GM12872 (cell line): ENCODE measurements around the gene ABCC3.

ENCODE experiments used
- TF ChIP-seq, protein P1 (sequence below): IDR thresholded peaks from 3 replicates; pipeline ENCODE4 v1.5.1; 2011; ENCODE audit warnings: low read depth, mild to moderate bottlenecking, low read length, moderate library complexity; ENCODE audit not compliant: insufficient read depth

The ABCC3 gene

DNA sequence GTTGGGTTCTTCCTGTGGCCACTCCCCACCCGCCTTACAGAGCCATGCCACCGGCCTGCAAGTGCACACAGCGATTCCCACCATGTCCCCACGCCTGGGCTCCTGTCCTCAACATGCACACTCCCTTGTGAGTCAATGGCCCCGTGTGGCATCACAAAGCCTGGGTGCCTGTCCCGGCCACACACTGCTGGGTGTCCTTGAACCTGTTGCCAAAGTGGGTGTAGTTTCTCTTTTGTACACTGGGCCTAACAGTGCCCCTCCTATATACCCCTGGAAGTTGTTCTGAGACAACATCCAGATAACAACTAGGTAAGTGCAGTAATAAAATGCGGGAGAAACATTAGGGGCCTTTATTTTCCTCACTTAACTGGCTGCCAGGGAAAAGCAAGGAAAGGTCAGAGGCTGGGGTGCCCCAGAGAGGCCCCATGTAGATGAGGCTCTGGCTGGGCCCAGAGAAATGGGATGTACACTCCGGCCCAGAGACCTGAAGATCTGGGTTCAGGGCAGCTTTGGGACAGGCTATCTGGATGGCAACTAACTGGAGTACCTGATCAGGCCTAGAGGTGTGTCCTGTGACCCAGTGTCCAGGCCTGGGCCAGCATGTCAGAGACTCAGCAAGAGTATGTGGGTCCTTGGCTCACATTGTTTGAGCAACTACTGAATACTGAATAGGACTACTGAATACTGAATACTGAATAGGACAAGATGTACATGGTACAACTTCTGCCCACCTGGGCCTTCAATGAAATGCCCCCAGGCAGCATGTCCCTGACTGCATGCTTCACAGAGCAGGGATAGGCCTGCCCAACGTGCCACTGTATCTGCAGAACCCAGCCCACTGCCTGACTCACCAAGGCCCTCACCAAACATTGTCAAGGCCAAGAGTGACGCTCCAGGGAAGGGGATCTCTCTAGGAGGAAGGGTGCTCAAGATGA is 8.3 kb downstream of the ABCC3 start:
- TF ChIP-seq, protein P1, sequence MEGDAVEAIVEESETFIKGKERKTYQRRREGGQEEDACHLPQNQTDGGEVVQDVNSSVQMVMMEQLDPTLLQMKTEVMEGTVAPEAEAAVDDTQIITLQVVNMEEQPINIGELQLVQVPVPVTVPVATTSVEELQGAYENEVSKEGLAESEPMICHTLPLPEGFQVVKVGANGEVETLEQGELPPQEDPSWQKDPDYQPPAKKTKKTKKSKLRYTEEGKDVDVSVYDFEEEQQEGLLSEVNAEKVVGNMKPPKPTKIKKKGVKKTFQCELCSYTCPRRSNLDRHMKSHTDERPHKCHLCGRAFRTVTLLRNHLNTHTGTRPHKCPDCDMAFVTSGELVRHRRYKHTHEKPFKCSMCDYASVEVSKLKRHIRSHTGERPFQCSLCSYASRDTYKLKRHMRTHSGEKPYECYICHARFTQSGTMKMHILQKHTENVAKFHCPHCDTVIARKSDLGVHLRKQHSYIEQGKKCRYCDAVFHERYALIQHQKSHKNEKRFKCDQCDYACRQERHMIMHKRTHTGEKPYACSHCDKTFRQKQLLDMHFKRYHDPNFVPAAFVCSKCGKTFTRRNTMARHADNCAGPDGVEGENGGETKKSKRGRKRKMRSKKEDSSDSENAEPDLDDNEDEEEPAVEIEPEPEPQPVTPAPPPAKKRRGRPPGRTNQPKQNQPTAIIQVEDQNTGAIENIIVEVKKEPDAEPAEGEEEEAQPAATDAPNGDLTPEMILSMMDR, result no peak

DNA sequence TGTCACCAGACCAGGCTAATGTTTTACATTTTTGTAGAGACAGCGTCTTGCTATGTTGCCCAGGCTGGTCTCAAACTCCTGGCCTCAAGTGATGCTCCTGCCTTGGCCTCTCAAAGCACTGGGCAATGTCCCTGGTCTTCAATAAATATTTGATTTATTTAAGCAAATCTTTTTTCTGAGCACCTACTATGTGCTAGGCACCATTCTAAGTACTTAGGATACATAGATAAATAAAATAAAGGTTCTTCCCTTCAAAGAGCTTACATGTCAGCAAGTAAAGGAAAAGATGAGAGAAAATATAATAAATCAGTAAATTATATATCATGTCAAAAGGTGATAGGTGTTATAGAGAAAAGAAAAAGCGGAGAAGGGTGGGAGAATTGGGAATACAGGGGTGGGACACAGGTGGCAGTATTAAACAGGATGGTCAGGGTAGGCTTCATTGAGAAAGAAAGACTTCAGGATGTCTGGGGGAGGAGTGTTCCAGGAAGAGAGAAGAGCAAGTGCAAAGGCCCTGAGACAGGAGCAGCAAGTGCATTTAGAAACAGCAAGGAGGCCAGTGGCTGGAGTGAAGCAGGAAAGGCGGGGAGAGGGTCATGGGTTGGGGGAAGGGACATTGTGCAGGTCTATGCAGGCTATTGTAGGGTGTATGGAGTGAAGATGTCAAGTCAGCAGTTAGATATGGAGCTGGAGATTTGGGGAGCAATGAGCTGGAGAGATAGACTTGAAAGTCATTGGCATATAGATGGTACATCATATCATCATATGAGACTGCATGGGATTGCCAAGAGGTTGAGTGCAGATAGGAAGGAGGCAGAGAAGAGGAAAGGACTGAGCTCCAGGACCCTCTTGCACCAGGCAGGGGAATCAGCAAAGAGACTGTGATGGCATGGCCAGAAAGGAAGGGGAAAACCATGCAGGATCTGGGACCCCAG is 11.3 kb downstream of the ABCC3 start:
- TF ChIP-seq, protein P1, result no peak

DNA sequence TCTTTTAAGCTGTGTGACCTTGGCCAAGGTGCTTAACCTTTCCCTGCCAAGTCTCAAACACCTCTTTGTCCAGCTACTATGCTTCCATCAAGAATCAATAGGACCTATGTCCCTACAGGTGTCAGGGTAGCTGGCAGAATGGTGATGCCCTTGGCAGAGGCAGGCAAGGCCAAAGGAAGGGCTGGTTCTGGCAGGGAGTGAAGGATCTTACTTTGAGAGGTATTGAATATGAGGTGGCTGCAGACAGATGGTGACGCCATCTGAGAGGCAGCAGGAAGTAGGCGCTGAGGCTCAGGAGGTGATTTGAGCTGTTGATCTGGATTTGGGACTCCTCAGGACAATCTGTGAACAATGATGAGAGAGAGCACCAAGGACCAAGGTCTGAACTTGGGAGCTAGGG is 12.5 kb downstream of the ABCC3 start:
- TF ChIP-seq, protein P1, result no peak

DNA sequence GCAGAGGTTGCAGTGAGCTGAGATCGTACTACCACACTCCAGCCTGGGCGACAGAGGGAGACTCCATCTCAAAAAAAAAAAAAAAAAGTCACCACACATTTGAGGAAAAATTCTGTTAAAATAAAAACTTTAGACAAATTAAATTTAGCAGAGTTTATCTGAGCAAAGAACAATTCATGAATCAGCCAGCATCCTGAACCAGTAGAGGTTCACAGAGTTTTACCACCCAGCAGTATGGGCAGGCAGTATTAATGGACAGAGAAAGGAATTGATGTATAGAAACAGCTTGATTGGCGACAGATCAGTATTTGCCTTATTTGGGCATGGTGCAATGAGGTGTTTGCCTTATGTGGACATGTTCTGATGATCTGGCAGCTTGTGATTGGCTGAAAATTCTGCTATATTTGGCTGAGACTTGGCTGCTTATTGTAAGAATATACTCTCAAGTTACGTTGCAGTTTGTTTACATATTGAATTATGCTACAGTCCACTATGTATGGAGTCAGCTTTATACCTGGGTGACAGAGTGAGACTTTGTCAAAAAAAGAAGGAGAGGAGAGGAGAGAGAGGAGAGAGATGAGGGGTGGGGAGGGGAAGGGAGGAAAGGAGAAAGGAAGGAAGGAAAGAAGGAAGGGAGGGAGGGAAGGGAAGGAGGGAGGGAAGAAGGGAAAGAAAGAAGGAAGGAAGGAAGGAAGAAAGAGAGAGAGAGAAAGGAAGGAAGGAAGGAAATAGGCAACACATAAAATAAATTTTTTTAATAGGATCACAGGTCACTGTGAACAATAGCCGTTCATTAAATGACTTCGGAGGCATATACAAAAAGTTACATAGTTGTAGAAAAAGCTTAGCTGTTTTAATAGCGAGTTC is 14.6 kb downstream of the ABCC3 start:
- TF ChIP-seq, protein P1, result no peak

DNA sequence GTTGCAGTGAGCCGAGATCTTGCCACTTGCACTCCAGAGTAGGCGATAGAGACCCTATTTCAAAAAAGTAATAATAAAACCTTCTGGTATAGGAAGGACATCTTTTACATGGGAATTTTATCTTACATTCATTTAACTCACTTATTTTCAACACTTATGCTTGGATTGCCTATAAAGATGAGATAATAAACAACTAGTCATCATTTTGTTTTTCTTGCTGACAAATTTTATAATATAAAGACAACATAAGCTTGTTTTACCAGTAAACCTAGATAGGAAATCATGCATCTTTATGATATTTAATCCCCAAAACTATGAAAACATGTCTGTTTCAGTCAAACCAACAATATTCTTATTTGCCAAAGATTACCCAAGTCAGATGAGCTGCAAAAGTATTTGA is 17.0 kb downstream of the ABCC3 start:
- TF ChIP-seq, protein P1, result no peak

DNA sequence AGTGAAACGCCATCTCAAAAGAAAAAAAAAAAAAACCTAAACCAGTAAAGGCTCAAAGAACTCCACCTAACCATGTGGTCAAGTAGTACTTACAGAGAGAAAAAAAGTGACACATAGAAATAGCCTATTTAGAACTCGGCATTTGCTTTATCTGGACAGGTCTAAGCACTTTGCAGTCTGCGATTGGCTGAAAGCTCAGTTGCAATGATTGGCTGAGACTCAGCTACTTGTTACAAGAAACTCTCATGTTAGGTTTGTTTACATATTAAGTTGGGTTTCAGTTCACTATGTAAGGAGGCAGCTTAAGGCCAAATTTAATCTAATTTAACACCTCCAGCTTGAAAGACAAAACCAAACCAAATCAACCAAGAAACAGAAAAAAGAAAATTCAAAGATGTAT is 19.1 kb downstream of the ABCC3 start:
- TF ChIP-seq, protein P1, result no peak
